Astrocyte of the spinal cord (primary cell): ENCODE measurements around the gene HJURP.

Experiments
- DNase-seq: peaks from one replicate; pipeline ENCODE4 v3.0.0; 2011; ENCODE audit warnings: low read depth, low spot score
- H3K4me3 ChIP-seq: 2 replicates; pipeline ENCODE4 v1.5.1; 2011; ENCODE audit warnings: low read depth, mild to moderate bottlenecking, low read length, moderate library complexity
- in situ Hi-C: cut with HindIII; loops from 2 replicates; pipeline ENCODE4 v1.10.0; 2017; ENCODE audit warnings: low sequenced_read_pairs
- TF ChIP-seq, protein P1 (sequence below): IDR thresholded peaks from 2 replicates; pipeline ENCODE4 v1.5.1; 2012; ENCODE audit warnings: low read depth, mild to moderate bottlenecking, low read length, inconsistent platforms

The HJURP gene

DNA sequence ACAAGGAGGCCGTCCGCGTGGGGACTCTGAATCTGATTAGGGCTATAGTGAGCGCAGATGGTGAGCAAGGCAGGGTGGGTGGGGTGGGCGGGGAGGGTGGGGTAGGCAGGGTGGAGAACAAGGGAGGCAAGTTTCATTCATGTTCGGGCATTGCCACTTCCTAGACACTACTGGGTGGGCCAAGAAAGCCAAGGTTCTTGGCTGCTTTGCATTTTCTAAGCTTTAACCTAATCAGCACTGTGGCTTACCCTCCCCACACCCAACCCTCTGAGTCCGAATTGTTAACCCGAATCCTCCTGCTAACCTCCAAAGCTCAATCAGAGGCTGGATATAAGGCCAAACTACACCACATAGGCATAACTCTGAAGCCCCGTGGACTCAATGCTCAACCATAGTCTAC is 58.1 kb downstream of the HJURP start:
- TF ChIP-seq, protein P1, sequence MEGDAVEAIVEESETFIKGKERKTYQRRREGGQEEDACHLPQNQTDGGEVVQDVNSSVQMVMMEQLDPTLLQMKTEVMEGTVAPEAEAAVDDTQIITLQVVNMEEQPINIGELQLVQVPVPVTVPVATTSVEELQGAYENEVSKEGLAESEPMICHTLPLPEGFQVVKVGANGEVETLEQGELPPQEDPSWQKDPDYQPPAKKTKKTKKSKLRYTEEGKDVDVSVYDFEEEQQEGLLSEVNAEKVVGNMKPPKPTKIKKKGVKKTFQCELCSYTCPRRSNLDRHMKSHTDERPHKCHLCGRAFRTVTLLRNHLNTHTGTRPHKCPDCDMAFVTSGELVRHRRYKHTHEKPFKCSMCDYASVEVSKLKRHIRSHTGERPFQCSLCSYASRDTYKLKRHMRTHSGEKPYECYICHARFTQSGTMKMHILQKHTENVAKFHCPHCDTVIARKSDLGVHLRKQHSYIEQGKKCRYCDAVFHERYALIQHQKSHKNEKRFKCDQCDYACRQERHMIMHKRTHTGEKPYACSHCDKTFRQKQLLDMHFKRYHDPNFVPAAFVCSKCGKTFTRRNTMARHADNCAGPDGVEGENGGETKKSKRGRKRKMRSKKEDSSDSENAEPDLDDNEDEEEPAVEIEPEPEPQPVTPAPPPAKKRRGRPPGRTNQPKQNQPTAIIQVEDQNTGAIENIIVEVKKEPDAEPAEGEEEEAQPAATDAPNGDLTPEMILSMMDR: no peak
- no peak overlapping the region for H3K4me3 ChIP-seq
- DNase-seq: no peak
- in situ Hi-C loops: no loop called here

DNA sequence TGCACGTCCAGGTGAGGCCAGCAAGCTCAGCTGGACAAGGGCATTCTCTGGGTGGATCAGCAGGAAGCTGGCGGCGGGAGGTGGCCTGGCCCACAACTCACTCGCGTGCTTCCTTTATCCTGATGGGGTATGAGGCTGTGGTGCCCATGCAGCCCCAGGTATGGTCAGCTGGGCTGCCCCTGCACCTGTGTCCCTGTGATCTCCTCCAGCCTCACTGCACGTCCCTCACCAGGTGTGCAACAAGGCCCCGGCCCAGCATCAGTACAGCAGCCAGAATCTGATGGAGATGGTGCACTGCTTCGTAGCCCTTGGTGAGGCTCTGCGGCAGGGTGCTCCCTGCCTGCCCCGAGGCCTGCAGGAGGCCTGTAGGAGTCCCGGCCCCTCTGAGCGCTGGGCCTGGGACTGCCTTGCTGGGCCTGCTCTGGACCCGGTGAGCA is 58.6 kb downstream of the HJURP start:
- TF ChIP-seq, protein P1: no peak
- no peak overlapping the region for H3K4me3 ChIP-seq
- in situ Hi-C loops: no loop called here
- DNase-seq: no peak

DNA sequence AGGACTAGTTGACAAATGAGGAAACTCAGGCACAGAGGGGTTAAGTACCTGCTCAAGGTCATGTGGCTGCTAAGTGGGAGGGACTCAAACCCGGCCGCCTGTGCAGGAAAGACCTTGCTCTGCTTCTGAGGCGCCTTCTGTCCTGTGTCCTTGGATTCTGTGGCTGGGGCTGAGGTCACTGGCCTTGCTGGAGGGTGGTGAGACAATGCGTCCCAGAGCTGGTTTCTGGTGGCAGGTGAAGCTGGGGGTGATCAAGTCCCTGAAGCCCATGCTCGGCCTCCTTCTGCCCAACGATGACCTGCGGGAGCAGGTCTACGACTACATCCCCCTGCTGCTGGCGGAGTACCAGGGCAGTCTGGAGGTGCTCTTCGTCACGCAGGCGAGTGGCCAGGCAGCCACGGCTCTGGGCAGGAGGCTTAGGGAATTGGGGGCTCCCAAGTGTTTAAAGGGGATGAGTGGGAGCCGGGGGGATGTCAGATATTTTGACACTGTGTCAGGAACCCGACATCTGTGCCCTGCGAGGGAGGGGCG is 60.1 kb downstream of the HJURP start:
- DNase-seq: no peak
- TF ChIP-seq, protein P1: no peak
- in situ Hi-C loops: no loop called here
- no peak overlapping the region for H3K4me3 ChIP-seq

DNA sequence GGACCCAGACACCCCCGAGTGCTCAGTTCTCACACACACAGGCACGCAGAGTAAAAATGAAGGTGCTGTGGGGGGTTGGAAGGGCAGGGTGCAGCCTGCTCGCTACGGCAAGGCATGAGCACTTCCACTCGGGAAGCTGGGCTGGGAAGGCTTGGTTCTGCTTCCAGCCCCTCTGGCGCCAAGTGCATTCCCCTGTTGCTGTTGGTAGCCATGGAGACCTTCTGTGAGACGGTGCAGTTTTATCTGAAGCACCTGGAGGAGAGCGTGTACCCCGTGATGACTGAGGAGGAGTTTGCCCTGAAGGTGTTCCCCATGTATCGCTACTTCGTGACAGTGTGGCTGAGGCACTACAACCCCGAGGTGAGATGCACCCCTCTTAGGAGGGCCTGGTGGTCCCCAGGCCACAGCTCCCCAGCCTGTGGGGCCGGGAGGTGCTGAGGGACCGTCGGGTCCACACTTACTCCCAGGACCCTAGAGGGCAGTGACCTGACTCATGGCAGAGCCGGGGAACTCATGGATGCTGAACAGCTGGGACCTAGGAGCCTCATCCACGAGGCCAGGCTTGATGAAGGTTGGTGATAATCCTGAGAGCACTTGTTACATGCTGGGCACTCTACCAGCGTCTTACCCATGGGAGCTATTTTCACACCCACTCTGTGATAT is 60.7 kb downstream of the HJURP start:
- TF ChIP-seq, protein P1: no peak
- H3K4me3 ChIP-seq: no peak overlapping the region

DNA sequence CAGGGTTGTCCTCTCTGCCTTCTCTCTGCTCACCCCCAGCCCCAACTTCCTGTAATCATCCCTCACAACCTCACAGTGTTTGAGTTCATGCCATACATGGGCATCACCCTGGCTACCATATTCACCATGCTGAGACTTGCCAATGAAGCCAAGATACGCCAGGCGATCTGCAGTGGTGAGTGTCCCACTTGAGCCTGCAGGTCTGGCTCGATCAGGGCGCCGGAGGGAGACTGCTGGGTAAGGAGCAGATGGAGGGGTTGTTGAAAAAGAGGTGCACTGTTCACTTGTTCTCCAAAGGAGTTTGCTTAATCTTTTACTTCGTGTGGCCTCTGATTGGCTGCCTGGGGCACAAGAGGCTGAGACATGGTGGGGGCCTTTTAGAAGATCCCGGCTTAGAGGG is 61.6 kb downstream of the HJURP start:
- no peak overlapping the region for H3K4me3 ChIP-seq
- TF ChIP-seq, protein P1: no peak
- DNase-seq: no peak
- in situ Hi-C loops: no loop called here

More for the DNA sequence above, 60.7 kb downstream of the HJURP start:
- in situ Hi-C loops: no loop called here
- DNase-seq: no peak

DNA sequence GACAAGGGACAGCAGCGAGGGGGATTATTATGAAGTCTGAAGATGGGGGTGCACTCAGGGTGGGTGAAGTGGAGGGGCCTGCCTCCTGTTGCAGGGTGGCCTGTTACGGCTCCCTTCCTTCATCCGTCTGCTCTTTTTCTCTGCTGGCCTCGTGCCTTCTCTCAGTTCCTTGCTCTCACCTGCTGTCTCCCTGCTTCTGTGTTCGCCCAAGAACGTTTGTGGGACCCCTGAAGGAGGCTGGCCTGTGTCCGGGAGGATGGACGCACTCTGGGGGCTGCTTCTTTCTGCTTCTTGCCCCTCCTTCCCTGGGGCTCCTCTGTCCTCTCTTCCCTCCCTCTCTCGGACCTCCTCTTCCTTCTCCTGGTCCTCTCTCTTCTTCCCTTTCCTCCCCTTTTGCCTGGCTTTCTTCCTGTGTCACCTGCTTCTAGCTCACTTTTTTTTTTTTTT is 62.4 kb downstream of the HJURP start:
- no peak for DNase-seq
- TF ChIP-seq, protein P1: no peak
- no peak overlapping the region for H3K4me3 ChIP-seq
- in situ Hi-C loops: no loop called here
